ENCODE data around the gene COL4A3.

COL4A3 gene

GRCh38 chr2:227292314-227292713 is 127.9 kb downstream of the COL4A3 start:
- no peak for DNase-seq (ENCODE audit: low read depth, low spot score)

- DNase-seq (ENCODE audit: low read depth, low spot score): no peak
These were observed 129.1 kb downstream of the COL4A3 start for GRCh38 chr2:227293531-227293930.

GRCh38 chr2:227295806-227296205 is 131.4 kb downstream of the COL4A3 start:
- DNase-seq (ENCODE audit: low read depth, low spot score): no peak

- no peak for DNase-seq (ENCODE audit: low read depth, low spot score)
These were observed 132.4 kb downstream of the COL4A3 start for GRCh38 chr2:227296671-227297405.

GRCh38 chr2:227301523-227301922 is 137.1 kb downstream of the COL4A3 start:
- DNase-seq (ENCODE audit: low read depth, low spot score): no peak

- no peak for DNase-seq (ENCODE audit: low read depth, low spot score)
These were observed 144.4 kb downstream of the COL4A3 start for GRCh38 chr2:227308784-227309183.

GRCh38 chr2:227310756-227311110 is 146.3 kb downstream of the COL4A3 start:
- no peak for DNase-seq (ENCODE audit: low read depth, low spot score)

GRCh38 chr2:227311861-227312506 is 147.6 kb downstream of the COL4A3 start:
- no peak for DNase-seq (ENCODE audit: low read depth, low spot score)

- no peak for DNase-seq (ENCODE audit: low read depth, low spot score)
These were observed 148.2 kb downstream of the COL4A3 start for GRCh38 chr2:227312579-227312978.

- DNase-seq (ENCODE audit: low read depth, low spot score): no peak
These were observed 148.9 kb downstream of the COL4A3 start for GRCh38 chr2:227313310-227313709.

- DNase-seq (ENCODE audit: low read depth, low spot score): no peak
These were observed 153.4 kb downstream of the COL4A3 start for GRCh38 chr2:227317834-227318233.

- no peak for DNase-seq (ENCODE audit: low read depth, low spot score)
These were observed 156.1 kb downstream of the COL4A3 start for GRCh38 chr2:227320305-227321094.

GRCh38 chr2:227322530-227323205 is 158.2 kb downstream of the COL4A3 start:
- no peak for DNase-seq (ENCODE audit: low read depth, low spot score)

GRCh38 chr2:227323818-227324217 is 159.4 kb downstream of the COL4A3 start:
- DNase-seq (ENCODE audit: low read depth, low spot score): no peak

GRCh38 chr2:227324642-227324994 is 160.2 kb downstream of the COL4A3 start:
- no peak for DNase-seq (ENCODE audit: low read depth, low spot score)

- DNase-seq (ENCODE audit: low read depth, low spot score): peak; percentile 78
These were observed 160.8 kb downstream of the COL4A3 start, which contains the start of gene MFF for GRCh38 chr2:227324995-227325838. MFF (plus strand) TSS chr2:227325251; CDS start chr2:227330666, 5,415 bp downstream.

GRCh38 chr2:227325839-227326195 is 161.4 kb downstream of the COL4A3 start:
- no peak for DNase-seq (ENCODE audit: low read depth, low spot score)

- no peak for DNase-seq (ENCODE audit: low read depth, low spot score)
These were observed 162.4 kb downstream of the COL4A3 start for GRCh38 chr2:227326783-227327182.

GRCh38 chr2:227335713-227336112 is 171.3 kb downstream of the COL4A3 start:
- no peak for DNase-seq (ENCODE audit: low read depth, low spot score)

- DNase-seq (ENCODE audit: low read depth, low spot score): no peak
These were observed 173.0 kb downstream of the COL4A3 start for GRCh38 chr2:227337442-227337841.

- no peak for DNase-seq (ENCODE audit: low read depth, low spot score)
These were observed 174.7 kb downstream of the COL4A3 start for GRCh38 chr2:227339098-227339599.

Measured in iPS DF 19.7 (cell line).